Measurements from ENCODE around the gene QTRT2. TPM values are rescaled to one million over a fixed set of nuclear protein-coding genes. Genes with fewer than 3 reads are reported as not detected.

Gene QTRT2
- total and polyA plus RNA-seq, 9 of the 15 experiments (the other 6 are each of a cell fraction or from before 2014, with no cell fraction given), result 10.2 to 25.1 (median 17.3) TPM

- H3K9me1 ChIP-seq (ENCODE audit: control insufficient read depth, insufficient read depth, low read length), result no peaks in the 10 kb centered on the region
- H3K9me3 ChIP-seq (replicated peaks; ENCODE audit: control insufficient read depth, insufficient read depth, low read depth, low read length), result no peaks in the 10 kb centered on the region
- ChIA-PET POLR2A (no interaction called here), CTCF (ENCODE audit: low intra/inter-chr PET ratio) (no interaction called here)
- WGBS (ENCODE audit: insufficient coverage, low coverage, missing lambda C conversion rate), result 0% methylated on average over 4 of the region's 4 CpGs
- ATAC-seq (no peak), DNase-seq (ENCODE audit: extremely low read depth in 1 of 4, low spot score in 3 of 4) (no peak), FAIRE-seq (no peak)
- no peaks in the 10 kb centered on the region for H3K4me1 ChIP-seq (replicated peaks in 1 of 2; ENCODE audit: control insufficient read depth in 2 of 2, insufficient read depth in 2 of 2, low read length in 2 of 2)
- peaks cover 0 to 6% of the 10 kb centered on the region in 2 experiments; a peak in 2 of 5 replicates for H3K27me3 ChIP-seq (ENCODE audit: control insufficient read depth in 2 of 2, insufficient read depth in 2 of 2, low read length in 2 of 2)
- intact Hi-C loops (cut with micrococcal nuclease) (no loop called here), in situ Hi-C loops (cut with MboI) (no loop called here)
- H4K20me1 ChIP-seq (replicated peaks; ENCODE audit: control insufficient read depth, insufficient read depth, low read length), result no peaks in the 10 kb centered on the region
- H3K36me3 ChIP-seq (ENCODE audit: control insufficient read depth, insufficient read depth, low read length), result no peaks in the 10 kb centered on the region
- no peak overlapping the region for H3K4me2 ChIP-seq (ENCODE audit: insufficient read depth, low read length)
- H3K4me3 ChIP-seq, result no peak overlapping the region
- H3K79me2 ChIP-seq (ENCODE audit: control insufficient read depth, insufficient read depth, low read length), result no peaks in the 10 kb centered on the region
- H2AFZ ChIP-seq (ENCODE audit: low read depth, low read length), result no peak overlapping the region
- H3K9ac ChIP-seq (ENCODE audit: insufficient read depth in 1 of 2, low read depth in 2 of 2, low read length in 2 of 2), result no peak overlapping the region
- BruUV-seq (replicated peaks), result no TSS peak
- H3K27ac ChIP-seq (ENCODE audit: extremely low read depth, low read depth, low read length), result no peak overlapping the region
- TF ChIP-seq ZNF695 (CRISPR knock-in tag; IDR thresholded peaks at IDR 0.05) (no peak), POLR3G (IDR thresholded peaks at IDR 0.05; ENCODE audit: extremely low read depth, insufficient read length, insufficient replicate concordance) (no peak), CREB3 (tag; conservative IDR thresholded peaks at IDR 0.05; ENCODE audit: low read depth) (no peak), ZBTB40 (IDR thresholded peaks at IDR 0.05) (no peak), ZBTB40 (CRISPR knock-in tag; IDR thresholded peaks at IDR 0.05) (no peak), CHCHD3 (CRISPR knock-in tag; IDR thresholded peaks at IDR 0.05) (no peak), BRCA1 (IDR thresholded peaks at IDR 0.05) (no peak), BRCA1 (CRISPR knock-in tag; IDR thresholded peaks at IDR 0.05) (no peak), MLX (CRISPR knock-in tag; conservative IDR thresholded peaks at IDR 0.05) (no peak), THRA (IDR thresholded peaks at IDR 0.05) (no peak)
Observed at GRCh38 chr3:114122027-114122709, 65.6 kb downstream of the QTRT2 start.

Measured in K562 (cell line).